NCI-H2227 (cell line): ENCODE measurements around the gene TNNI3.
"Not testable (repeated sequence)": the region's sequence is repeated elsewhere in the genome, so short reads cannot be mapped to it uniquely, and the experiment has no call there.

Experiments used
- DNase-seq: peaks from one replicate; lab custom pipeline; 2025; ENCODE audit not compliant: unreplicated experiment; lab: John Stamatoyannopoulos, UW

TNNI3 gene

DNA sequence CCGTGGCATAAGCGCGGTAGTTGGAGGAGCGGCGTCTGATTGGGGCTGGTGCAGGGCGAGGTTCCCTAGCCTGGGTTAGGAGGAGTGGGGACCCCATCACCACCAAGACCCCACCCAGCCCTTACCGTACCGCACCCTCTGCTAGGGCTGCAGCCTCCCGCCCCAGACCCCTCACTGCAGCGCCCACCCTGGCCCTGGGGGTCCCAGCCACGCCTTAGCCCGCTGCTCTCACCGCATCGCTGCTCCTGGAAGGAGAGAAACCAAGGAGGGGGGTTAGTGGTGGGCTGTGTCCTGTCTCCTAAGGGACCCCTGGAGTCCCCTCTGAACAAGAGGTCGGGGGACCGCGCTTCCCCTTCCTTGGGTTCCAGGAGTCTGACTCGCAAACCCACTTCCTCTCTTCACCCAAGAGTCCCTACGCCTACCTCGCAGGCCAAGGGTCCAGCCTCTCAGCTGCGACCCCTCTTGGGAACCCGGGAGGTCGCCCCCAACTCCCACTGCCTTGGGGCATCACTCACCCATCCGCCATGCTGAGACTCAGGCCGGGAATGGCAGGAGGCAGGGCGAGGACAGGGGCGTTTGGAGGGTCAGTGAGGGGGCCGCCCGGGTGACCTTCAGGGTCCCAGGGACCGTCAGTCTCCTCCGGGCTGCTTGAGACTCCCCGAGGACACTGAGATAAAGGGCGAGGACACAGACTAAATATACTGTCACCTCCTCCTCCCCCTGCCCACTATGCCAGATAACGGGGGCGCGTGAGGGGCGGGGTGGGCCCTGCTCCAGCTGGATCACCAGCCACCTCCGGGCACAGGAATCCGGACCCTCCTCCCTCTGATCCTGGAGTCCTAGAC, at the start of gene TNNI3:
Gene TNNI3, minus strand, starts transcription at position 669 of the 845 bp plus-strand sequence. Its CDS starts 143 bp downstream, at position 526.
- no peak for DNase-seq

- peak; percentile 91 for DNase-seq
Measured at GRCh38 chr19:55206664-55207500, 49.4 kb upstream of the TNNI3 start.

DNA sequence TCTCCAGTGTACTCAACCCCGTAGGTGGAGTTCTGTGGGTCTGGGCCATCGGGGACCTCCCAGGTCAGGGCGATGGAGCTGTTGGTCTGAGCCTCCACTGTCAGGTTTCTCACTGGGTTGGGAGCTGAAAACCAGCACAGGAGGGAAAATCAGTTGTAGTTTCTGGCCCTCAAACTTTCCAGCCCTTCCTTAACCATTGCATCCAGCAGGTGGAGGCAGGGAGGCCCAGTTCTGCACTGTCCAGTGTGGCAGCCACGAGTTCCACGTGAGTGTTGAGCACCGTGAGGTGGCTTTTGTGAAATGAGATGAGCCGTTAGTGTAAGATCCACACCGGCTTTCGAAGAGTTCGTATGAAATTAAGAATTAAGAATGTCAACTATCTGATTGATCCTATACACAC, 44.7 kb upstream of the TNNI3 start:
- not testable (repeated sequence) for DNase-seq

DNA sequence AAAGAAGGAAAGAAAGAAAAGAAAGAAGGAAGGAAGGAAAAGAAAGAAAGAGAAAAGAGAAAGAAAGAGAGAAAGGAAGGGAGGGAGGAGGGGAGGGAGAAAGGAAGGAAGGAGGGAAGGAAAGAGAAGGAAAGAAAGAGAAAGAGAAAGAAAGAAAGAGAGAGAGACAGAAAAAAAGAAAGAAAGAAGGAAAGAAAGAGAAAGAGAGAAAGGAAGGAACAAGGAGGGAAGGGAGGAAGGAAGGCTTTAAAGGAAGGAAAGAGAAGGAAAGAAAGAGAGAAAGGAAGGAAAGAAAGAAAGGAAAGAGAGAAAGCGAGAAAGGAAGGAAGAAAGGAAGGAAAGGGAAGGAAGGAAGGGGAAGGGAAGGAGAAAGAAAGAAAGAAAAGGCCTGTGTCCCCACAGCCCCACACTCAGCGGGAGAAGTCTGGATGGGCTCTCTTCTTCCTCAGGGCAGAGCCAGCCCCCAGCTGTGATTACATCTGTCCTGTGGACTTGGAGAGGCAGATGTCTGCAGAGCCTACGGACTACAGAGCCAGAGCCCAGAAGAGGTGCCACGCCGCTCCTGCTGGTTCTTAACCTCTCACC, 42.2 kb upstream of the TNNI3 start:
- no peak for DNase-seq

DNA sequence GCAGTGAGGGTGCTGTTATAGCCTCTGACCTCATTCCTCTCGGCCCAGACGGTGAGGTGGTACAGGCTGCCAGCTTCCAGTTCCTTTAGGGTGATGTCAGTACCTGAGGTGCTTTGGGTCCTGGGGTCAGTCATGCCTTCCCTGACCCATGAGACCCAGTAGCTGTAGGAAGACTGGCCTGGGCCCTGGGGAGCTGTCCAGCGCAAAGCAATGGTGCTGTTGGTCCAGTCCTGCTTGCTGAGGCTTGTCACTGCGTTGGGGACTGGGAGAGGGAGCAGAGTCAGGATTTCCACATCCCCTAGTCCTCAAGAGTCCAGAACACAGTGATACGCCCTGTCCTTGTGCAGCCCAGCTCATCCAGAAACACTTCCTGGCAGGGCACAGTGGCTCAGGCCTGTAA, 41.1 kb upstream of the TNNI3 start:
- DNase-seq = no peak

GRCh38 chr19:55197528-55197927, 40.0 kb upstream of the TNNI3 start:
- DNase-seq = peak; percentile 73

- peak; percentile 49 for DNase-seq
Measured at GRCh38 chr19:55196803-55197202, 39.3 kb upstream of the TNNI3 start.

GRCh38 chr19:55193481-55193880, 35.9 kb upstream of the TNNI3 start:
- DNase-seq = no peak

DNA sequence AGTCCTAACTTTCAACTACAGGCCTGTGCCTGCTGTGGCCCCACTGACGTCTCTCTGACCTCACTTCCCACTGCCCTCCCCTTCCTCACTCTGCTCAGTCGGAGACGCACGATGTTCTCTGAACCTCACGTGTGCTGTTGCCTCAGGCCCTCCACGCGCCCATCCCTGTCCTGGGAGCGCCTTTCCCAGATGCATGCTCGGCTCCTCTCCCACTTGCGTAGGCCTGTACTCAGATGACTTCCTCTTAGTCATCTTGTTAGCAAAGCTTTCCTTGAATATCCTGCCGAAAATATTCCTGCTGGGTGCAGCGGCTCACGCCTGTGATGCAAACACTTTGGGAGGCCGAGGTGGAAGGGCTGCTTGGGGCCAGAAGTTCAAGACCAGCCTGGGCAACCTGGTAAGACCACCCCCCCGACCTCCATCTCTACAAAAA, 31.9 kb upstream of the TNNI3 start:
- DNase-seq = no peak

GRCh38 chr19:55188625-55189024, 31.1 kb upstream of the TNNI3 start:
- no peak for DNase-seq

GRCh38 chr19:55186080-55186479, 28.5 kb upstream of the TNNI3 start:
- DNase-seq = no peak

DNA sequence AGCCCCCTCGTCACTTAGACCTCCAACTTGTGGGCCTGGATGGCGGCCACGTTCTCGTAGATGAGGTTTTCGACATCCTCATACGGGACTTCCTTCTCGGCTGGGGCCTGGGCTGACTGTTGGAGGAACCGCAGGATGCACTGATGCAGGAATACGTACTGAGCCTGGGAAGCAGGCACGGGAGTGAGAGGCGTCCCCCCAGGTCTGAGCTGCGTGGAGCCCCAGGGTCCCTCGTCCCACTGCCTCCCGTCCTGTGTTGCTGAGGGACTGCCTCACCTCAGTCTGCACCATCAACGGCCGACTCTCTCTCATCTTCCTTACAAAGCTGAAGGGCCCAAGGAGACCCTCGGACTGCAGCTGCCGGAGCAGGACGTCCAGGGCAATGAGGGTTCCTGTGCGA, 24.2 kb upstream of the TNNI3 start:
- no peak for DNase-seq

- DNase-seq = peak; percentile 87
Measured at GRCh38 chr19:55179606-55180484, 22.3 kb upstream of the TNNI3 start, which contains the start of gene SYT5. Gene SYT5 (minus strand): TSS chr19:55180289. CDS start chr19:55179041, 1,248 bp downstream.

- DNase-seq = peak; percentile 99
Measured at GRCh38 chr19:55178781-55179599, 21.5 kb upstream of the TNNI3 start.

GRCh38 chr19:55176076-55176475, 18.5 kb upstream of the TNNI3 start:
- DNase-seq = peak; percentile 65

GRCh38 chr19:55175117-55175867, 17.8 kb upstream of the TNNI3 start:
- DNase-seq = peak; percentile 94

- no peak for DNase-seq
Measured at GRCh38 chr19:55174425-55175116, 17.0 kb upstream of the TNNI3 start.

DNA sequence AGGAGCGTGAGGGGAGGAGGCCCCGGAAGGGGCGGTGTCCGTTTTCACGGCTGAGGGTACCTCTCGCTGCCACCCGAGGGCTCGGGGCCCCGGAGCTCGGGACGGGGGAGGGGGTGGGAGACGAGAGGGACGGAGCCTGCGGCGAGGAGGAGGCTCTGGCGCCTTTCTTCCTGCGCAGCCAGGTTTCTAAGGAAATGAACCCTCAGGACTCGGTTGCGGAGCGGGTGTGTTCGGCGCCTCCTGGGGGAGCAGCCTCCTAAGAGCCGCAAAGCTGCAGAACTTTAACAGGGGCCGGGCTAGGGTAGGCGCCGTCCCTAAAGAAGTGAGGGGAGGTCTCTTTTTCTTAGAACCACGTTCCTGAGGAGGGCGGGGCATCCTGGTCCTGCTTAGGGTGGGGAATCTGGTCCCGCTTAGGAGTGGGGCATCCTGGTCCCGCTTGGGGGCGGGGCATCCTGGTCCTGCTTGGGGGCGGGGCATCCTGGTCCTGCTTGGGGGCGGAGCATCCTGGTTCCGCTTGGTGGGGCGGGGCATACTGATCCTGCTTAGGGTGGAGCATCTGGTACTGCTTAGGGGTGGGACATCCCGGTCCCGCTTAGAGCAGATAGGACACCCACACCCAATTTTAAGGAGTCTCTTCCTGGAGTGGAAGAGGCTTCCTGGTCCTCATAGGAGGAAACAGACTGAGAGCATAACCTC, 16.3 kb upstream of the TNNI3 start:
- peak; percentile 97 for DNase-seq
